Stromal cell of bone marrow (primary cell): Measurements from ENCODE around the gene SCAF4.
"Not testable (repeated sequence)": the region's sequence is repeated elsewhere in the genome, so short reads cannot be mapped to it uniquely, and the experiment has no call there.

Experiments
- DNase-seq: peaks from one replicate; pipeline ENCODE4 v3.0.0-alpha.2; 2012; ENCODE audit warnings: low read depth

The SCAF4 gene

GRCh38 chr21:31731857-31732596 lies at the start of gene SCAF4:
SCAF4 (minus strand) TSS chr21:31732118; CDS start chr21:31731692, 426 bp downstream.
- DNase-seq = peak; percentile 85

- DNase-seq = no peak
These were observed 49.0 kb upstream of the SCAF4 start for GRCh38 chr21:31780944-31781343.

- DNase-seq = no peak
These were observed 46.6 kb upstream of the SCAF4 start for GRCh38 chr21:31778546-31778945.

- DNase-seq = no peak
These were observed 45.9 kb upstream of the SCAF4 start for GRCh38 chr21:31777857-31778256.

GRCh38 chr21:31774031-31774430 lies 42.1 kb upstream of the SCAF4 start:
- no peak for DNase-seq

- no peak for DNase-seq
These were observed 41.0 kb upstream of the SCAF4 start for GRCh38 chr21:31772674-31773555.

- DNase-seq = no peak
These were observed 39.8 kb upstream of the SCAF4 start for GRCh38 chr21:31771685-31772084.

GRCh38 chr21:31768710-31769109 lies 36.8 kb upstream of the SCAF4 start:
- no peak for DNase-seq

GRCh38 chr21:31766899-31767298 lies 35.0 kb upstream of the SCAF4 start:
- DNase-seq = no peak

- not testable (repeated sequence) for DNase-seq
These were observed 33.9 kb upstream of the SCAF4 start for GRCh38 chr21:31765850-31766249.

GRCh38 chr21:31760931-31761330 lies 29.0 kb upstream of the SCAF4 start:
- DNase-seq = no peak

GRCh38 chr21:31756787-31757186 lies 24.9 kb upstream of the SCAF4 start:
- DNase-seq = no peak

GRCh38 chr21:31755027-31755426 lies 23.1 kb upstream of the SCAF4 start:
- no peak for DNase-seq

GRCh38 chr21:31754708-31754960 lies 22.7 kb upstream of the SCAF4 start:
- no peak for DNase-seq

GRCh38 chr21:31753949-31754707 lies 22.2 kb upstream of the SCAF4 start:
- DNase-seq = no peak

- no peak for DNase-seq
These were observed 21.0 kb upstream of the SCAF4 start for GRCh38 chr21:31752967-31753366.

- DNase-seq = peak; percentile 24
These were observed 20.4 kb upstream of the SCAF4 start for GRCh38 chr21:31752352-31752751.

- DNase-seq = peak; percentile 11
These were observed 18.9 kb upstream of the SCAF4 start for GRCh38 chr21:31750843-31751242.

- no peak for DNase-seq
These were observed 12.4 kb upstream of the SCAF4 start for GRCh38 chr21:31744182-31744800.

GRCh38 chr21:31743712-31744111 lies 11.8 kb upstream of the SCAF4 start:
- DNase-seq = no peak

GRCh38 chr21:31741116-31741515 lies 9.2 kb upstream of the SCAF4 start:
- DNase-seq = no peak
